Nephron progenitor cell (in vitro differentiated cells): ENCODE results near the gene CNTN1.

ENCODE experiments used
- DNase-seq: peaks from one replicate; pipeline ENCODE4 v3.0.0; 2021
- H3K27ac Mint-ChIP-seq: 2 replicates; pipeline ENCODE4 v1.8.0; 2021; ENCODE audit warnings: mild to moderate bottlenecking, moderate library complexity, mixed read lengths
- H3K27me3 Mint-ChIP-seq: 2 replicates; pipeline ENCODE4 v1.8.0; 2021; ENCODE audit warnings: mild to moderate bottlenecking, low read depth, mixed read lengths; ENCODE audit not compliant: poor library complexity
- H3K36me3 Mint-ChIP-seq: 2 replicates; pipeline ENCODE4 v1.8.0; 2021; ENCODE audit warnings: low read depth, mixed read lengths
- H3K4me1 Mint-ChIP-seq: 2 replicates; pipeline ENCODE4 v1.8.0; 2021; ENCODE audit warnings: mixed read lengths
- H3K4me3 Mint-ChIP-seq: 2 replicates; pipeline ENCODE4 v1.8.0; 2021; ENCODE audit warnings: mild to moderate bottlenecking, moderate library complexity, mixed read lengths
- H3K9me3 Mint-ChIP-seq: 2 replicates; pipeline ENCODE4 v1.8.0; 2021; ENCODE audit warnings: mild to moderate bottlenecking, moderate library complexity, mixed read lengths
- TF ChIP-seq, protein P1 (sequence below): fragments of 200-600 bp; sonication (generic); IDR thresholded peaks from 2 replicates; pipeline ENCODE4 v1.5.0; 2021; ENCODE audit warnings: antibody characterized with exemption

CNTN1 gene

DNA sequence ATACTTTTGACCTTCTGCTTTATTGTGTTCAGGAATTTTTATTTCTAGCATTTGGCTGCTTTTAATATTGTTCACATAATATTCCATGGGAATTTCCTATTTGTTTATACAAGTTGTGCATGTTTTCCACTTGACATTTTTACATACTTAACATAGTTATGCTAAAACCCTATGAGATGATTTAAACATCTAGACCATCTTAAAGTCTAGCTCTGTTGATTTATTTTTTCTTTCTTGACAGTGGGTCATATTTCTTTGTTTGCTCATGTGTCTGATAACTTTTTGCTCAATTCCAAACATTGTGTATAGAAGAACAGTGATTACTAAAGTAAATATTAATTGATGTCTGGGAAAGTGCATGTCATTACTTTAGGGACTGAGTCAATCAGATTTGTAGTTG lies 293.8 kb downstream of the CNTN1 start:
- H3K27ac Mint-ChIP-seq = no peak overlapping the region
- H3K27me3 Mint-ChIP-seq = peaks cover 4% of the 10 kb centered on the region
- TF ChIP-seq, protein P1, sequence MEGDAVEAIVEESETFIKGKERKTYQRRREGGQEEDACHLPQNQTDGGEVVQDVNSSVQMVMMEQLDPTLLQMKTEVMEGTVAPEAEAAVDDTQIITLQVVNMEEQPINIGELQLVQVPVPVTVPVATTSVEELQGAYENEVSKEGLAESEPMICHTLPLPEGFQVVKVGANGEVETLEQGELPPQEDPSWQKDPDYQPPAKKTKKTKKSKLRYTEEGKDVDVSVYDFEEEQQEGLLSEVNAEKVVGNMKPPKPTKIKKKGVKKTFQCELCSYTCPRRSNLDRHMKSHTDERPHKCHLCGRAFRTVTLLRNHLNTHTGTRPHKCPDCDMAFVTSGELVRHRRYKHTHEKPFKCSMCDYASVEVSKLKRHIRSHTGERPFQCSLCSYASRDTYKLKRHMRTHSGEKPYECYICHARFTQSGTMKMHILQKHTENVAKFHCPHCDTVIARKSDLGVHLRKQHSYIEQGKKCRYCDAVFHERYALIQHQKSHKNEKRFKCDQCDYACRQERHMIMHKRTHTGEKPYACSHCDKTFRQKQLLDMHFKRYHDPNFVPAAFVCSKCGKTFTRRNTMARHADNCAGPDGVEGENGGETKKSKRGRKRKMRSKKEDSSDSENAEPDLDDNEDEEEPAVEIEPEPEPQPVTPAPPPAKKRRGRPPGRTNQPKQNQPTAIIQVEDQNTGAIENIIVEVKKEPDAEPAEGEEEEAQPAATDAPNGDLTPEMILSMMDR = no peak
- H3K4me3 Mint-ChIP-seq = no peak overlapping the region
- no peak for DNase-seq
- peaks cover 8% of the 10 kb centered on the region for H3K9me3 Mint-ChIP-seq
- H3K36me3 Mint-ChIP-seq = no peaks in the 10 kb centered on the region
- H3K4me1 Mint-ChIP-seq = peaks cover 15% of the 10 kb centered on the region

DNA sequence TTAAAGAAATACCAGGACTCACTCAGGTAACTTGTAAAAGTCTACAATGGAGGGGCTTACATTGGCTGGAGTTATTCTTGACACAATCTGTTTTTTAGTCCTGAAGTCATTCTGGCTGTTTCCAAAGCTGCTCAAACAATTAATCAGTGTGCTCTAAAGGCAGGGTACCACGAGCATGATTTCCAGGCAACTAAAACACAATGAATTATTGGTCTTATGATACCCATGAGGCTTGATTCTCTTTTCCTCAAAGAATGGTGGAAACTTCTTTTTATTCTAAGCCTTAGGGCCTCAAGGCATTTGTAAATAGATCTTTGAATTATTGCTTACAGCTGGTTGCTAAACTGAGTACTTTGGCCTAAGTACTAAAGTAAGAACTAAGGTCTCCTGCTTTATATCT lies 296.1 kb downstream of the CNTN1 start:
- H3K4me3 Mint-ChIP-seq = no peak overlapping the region
- peaks cover 8% of the 10 kb centered on the region for H3K9me3 Mint-ChIP-seq
- H3K27me3 Mint-ChIP-seq = peaks cover 4% of the 10 kb centered on the region
- H3K27ac Mint-ChIP-seq = peak overlapping the region; percentile 23
- peaks cover 15% of the 10 kb centered on the region for H3K4me1 Mint-ChIP-seq
- no peak for DNase-seq
- TF ChIP-seq, protein P1 = no peak
- no peaks in the 10 kb centered on the region for H3K36me3 Mint-ChIP-seq

DNA sequence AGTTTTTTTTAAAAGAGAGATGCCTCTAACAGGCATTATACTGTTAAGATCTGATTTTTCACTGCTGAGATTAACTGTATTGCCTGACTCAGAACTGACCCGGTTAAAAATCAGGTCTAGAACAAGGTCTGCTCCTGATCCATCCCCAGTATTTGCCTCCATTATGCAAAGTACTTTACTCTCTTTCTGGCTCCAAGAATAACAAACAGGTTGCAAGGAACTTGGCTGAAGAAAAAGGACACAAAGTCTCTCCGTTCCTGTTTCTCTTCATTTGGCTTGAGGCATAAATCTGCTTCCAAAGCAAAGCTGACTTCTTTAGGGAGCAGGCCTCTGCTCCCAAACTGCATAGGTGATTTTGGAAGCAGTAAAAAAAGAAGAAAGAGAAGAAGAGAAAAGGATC lies 296.6 kb downstream of the CNTN1 start:
- H3K27me3 Mint-ChIP-seq = peaks cover 4% of the 10 kb centered on the region
- H3K4me3 Mint-ChIP-seq = no peak overlapping the region
- H3K9me3 Mint-ChIP-seq = peaks cover 8% of the 10 kb centered on the region

DNA sequence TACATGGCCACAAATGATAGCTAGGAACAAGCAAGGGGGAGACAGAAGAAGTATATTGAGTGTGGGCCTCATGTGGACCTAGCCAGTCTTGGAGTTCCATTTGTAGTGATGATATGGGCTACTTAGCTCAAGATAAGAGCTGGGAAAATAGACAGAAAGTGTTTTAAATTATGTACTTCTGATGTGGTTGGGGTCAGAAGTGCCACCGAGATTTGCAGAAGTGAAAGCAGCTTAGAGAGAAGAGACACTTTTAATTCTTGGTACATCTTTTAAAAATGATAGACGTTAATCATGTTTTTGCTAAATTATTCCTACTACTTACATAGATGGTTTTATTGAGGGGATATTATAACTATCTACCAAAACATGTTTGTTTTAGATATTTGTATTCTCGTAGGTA lies 297.5 kb downstream of the CNTN1 start:
- Mint-ChIP-seq H3K36me3 (no peaks in the 10 kb centered on the region), H3K9me3 (peaks cover 8% of the 10 kb centered on the region), H3K27ac (no peak overlapping the region), H3K27me3 (peaks cover 4% of the 10 kb centered on the region), H3K4me1 (peaks cover 15% of the 10 kb centered on the region), H3K4me3 (no peak overlapping the region)
- TF ChIP-seq, protein P1 = no peak
- DNase-seq = no peak

More for the DNA sequence above, 296.6 kb downstream of the CNTN1 start:
- DNase-seq = no peak
- H3K27ac Mint-ChIP-seq = no peak overlapping the region
- H3K4me1 Mint-ChIP-seq = peaks cover 15% of the 10 kb centered on the region
- no peaks in the 10 kb centered on the region for H3K36me3 Mint-ChIP-seq
- TF ChIP-seq, protein P1 = no peak

DNA sequence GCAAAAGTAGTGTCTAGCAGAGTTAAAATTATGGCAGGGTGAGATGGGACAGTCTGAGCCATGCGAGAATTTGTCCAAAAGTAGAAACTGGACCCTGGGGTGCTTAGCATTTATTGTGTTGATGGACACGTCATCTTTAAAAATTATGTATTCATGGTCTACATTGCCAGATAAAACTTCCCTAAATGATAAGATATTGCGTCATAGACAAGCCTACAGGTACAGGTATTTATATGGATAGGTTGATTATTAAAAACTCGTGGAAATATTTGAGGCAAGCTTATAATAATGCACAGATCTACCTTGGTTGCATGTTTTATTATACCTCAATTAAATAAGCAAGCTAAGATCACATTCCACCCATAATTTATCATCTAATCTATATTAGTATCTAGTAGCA lies 299.9 kb downstream of the CNTN1 start:
- DNase-seq = no peak
- no peaks in the 10 kb centered on the region for H3K36me3 Mint-ChIP-seq
- H3K4me1 Mint-ChIP-seq = peaks cover 15% of the 10 kb centered on the region
- no peak overlapping the region for H3K27ac Mint-ChIP-seq
- TF ChIP-seq, protein P1 = no peak
- H3K27me3 Mint-ChIP-seq = peaks cover 4% of the 10 kb centered on the region
- no peaks in the 10 kb centered on the region for H3K9me3 Mint-ChIP-seq
- no peak overlapping the region for H3K4me3 Mint-ChIP-seq

DNA sequence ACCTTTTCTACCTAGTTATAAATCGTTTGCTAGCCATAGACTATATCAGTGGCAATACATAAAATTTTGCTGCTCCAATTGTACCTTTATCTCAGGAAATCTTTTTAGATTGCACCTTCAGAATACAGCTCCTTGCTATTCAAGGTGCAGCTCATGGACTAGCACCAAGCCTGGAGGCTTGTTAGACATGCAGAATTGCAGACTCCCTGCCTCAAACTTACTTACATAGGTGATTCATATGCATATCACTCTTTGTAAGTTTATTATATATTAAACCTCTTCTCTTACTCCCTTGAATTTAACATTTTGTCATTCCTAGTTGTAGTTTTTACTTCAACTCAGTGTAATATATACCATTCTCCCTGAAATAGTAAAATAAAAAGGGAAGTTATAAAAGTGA lies 300.4 kb downstream of the CNTN1 start:
- H3K9me3 Mint-ChIP-seq = no peaks in the 10 kb centered on the region
- DNase-seq = no peak
- TF ChIP-seq, protein P1 = no peak
- H3K27me3 Mint-ChIP-seq = peaks cover 4% of the 10 kb centered on the region
- peaks cover 15% of the 10 kb centered on the region for H3K4me1 Mint-ChIP-seq
- no peaks in the 10 kb centered on the region for H3K36me3 Mint-ChIP-seq
- H3K27ac Mint-ChIP-seq = no peak overlapping the region
- no peak overlapping the region for H3K4me3 Mint-ChIP-seq
